Mesothelial cell of epicardium (in vitro differentiated cells): ENCODE data around the gene PUSL1. TPM values are rescaled to one million over a fixed set of nuclear protein-coding genes. Genes with fewer than 3 reads are reported as not detected.
"Not testable (repeated sequence)": the region's sequence is repeated elsewhere in the genome, so short reads cannot be mapped to it uniquely, and the experiment has no call there.

Experiments
- DNase-seq, 2 experiments: peaks; one replicate each; pipeline ENCODE4 v3.0.0; 2021; ENCODE audit warnings: low spot score in 2 of 2; ENCODE audit not compliant: unreplicated experiment in 2 of 2
- H3K27ac Mint-ChIP-seq: 2 replicates; pipeline ENCODE4 v1.8.0; 2021; ENCODE audit warnings: mixed read lengths
- H3K27me3 Mint-ChIP-seq: 2 replicates; pipeline ENCODE4 v1.8.0; 2021; ENCODE audit warnings: low read depth, mixed read lengths
- H3K36me3 Mint-ChIP-seq: 2 replicates; pipeline ENCODE4 v1.8.0; 2021; ENCODE audit warnings: mixed read lengths
- H3K4me1 Mint-ChIP-seq: 2 replicates; pipeline ENCODE4 v1.8.0; 2021; ENCODE audit warnings: mixed read lengths
- H3K4me3 Mint-ChIP-seq: 2 replicates; pipeline ENCODE4 v1.8.0; 2021; ENCODE audit warnings: mild to moderate bottlenecking, moderate library complexity, mixed read lengths
- H3K9me3 Mint-ChIP-seq: 2 replicates; pipeline ENCODE4 v1.8.0; 2021; ENCODE audit warnings: mixed read lengths
- CTCF ChIP-seq: fragments of 200-600 bp; sonication (generic); IDR thresholded peaks from one replicate; pipeline ENCODE4 v1.5.0; 2021; ENCODE audit warnings: antibody characterized with exemption; ENCODE audit not compliant: unreplicated experiment
- total RNA-seq: library from RNA; stranded (reverse); gene quantifications from 3 replicates; pipeline ENCODE4 v1.2.1, GENCODE V29; 2021

The PUSL1 gene
- total RNA-seq, 1 donor from 2014 or later, result 12.7 TPM

DNA sequence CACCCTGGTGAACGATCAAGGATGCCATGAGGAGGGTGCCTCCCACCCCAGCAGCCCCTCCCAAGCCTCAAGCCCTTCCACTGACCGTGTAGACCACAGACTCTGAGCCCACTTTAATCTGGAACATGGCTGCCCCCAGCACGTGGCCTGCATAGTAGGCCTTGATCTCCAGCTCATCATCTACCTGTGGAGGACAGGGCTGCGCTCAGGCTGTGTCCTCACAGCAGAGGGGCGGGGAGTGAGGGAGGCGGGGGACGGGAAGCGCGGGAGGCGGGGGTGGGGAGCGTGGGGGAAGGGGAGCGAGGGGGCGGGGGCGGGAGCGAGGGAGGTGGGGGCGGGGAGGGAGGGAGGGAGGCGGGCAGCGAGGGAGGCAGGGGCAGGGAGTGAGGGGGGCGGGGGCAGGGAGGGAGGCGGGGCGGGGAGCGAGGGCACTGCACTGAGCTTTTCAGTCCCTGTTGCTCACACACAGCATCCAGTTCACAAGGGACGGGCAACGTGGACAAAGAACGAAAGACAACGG lies 7.1 kb downstream of the PUSL1 start:
- no peak for DNase-seq
- Mint-ChIP-seq H3K27ac (peak overlapping the region; percentile 30), H3K9me3 (no peaks in the 10 kb centered on the region), H3K4me1 (peaks cover 7% of the 10 kb centered on the region), H3K4me3 (no peak overlapping the region), H3K36me3 (peaks cover 7% of the 10 kb centered on the region), H3K27me3 (no peaks in the 10 kb centered on the region)
- TF ChIP-seq CTCF, result no peak

- not testable (repeated sequence) for DNase-seq, H3K27me3 Mint-ChIP-seq, H3K9me3 Mint-ChIP-seq, H3K4me3 Mint-ChIP-seq, H3K4me1 Mint-ChIP-seq, H3K27ac Mint-ChIP-seq, H3K36me3 Mint-ChIP-seq
Observed at GRCh38 chr1:1316199-1316598, 7.8 kb downstream of the PUSL1 start.

DNA sequence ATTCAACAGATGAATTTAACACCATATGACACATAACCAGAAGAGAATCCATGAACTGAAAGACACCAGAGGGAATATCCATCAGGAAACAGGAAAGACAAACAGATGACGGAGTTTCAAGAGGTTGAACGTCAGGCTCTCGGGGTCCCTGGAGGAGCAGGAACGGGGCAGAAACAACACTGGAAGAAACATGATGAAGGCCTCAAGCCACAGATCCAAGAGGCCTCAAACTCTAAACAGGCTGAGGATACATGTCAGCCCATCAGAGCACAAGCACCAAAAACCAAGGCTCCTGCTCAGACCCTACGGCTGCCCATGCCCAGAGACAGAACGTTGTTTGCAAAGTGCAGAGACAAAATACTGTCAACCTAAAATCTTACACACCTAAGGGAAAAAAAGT lies 9.0 kb downstream of the PUSL1 start:
- no peak for DNase-seq
- H3K36me3 Mint-ChIP-seq, result peaks cover 7% of the 10 kb centered on the region
- H3K4me3 Mint-ChIP-seq, result no peak overlapping the region
- no peak for TF ChIP-seq CTCF
- H3K4me1 Mint-ChIP-seq, result peaks cover 10% of the 10 kb centered on the region
- H3K9me3 Mint-ChIP-seq, result no peaks in the 10 kb centered on the region
- H3K27ac Mint-ChIP-seq, result peak overlapping the region; percentile 5
- no peaks in the 10 kb centered on the region for H3K27me3 Mint-ChIP-seq

DNA sequence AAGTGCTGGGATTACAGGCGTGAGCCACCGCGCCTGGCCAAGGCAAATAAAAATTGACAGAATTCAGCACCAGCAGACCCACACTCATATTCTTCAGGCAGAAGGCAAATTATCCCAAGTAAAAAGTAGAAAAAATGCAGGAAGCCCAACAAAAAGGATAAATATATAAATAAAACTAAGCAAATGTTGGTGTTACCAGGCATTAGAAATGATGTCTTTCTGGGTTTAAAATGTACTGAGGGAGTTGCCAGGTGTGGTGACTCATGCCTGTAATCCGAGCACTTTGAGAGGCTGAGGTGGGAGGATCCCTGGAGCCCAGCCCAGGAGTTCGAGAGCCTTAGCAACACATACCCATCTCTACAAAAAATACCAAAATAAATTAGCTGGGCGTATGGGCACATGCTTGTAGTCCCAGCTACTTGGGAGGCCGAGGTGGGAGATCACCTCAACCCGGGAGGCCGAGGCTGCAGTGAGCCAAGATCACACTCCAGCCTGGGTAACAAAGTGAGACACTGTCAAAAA lies 9.8 kb downstream of the PUSL1 start:
- Mint-ChIP-seq H3K36me3 (peaks cover 7% of the 10 kb centered on the region), H3K9me3 (no peaks in the 10 kb centered on the region), H3K27ac (peak overlapping the region; percentile 61), H3K4me1 (peaks cover 13% of the 10 kb centered on the region), H3K4me3 (no peak overlapping the region), H3K27me3 (no peaks in the 10 kb centered on the region)
- no peak for DNase-seq
- TF ChIP-seq CTCF, result no peak

DNA sequence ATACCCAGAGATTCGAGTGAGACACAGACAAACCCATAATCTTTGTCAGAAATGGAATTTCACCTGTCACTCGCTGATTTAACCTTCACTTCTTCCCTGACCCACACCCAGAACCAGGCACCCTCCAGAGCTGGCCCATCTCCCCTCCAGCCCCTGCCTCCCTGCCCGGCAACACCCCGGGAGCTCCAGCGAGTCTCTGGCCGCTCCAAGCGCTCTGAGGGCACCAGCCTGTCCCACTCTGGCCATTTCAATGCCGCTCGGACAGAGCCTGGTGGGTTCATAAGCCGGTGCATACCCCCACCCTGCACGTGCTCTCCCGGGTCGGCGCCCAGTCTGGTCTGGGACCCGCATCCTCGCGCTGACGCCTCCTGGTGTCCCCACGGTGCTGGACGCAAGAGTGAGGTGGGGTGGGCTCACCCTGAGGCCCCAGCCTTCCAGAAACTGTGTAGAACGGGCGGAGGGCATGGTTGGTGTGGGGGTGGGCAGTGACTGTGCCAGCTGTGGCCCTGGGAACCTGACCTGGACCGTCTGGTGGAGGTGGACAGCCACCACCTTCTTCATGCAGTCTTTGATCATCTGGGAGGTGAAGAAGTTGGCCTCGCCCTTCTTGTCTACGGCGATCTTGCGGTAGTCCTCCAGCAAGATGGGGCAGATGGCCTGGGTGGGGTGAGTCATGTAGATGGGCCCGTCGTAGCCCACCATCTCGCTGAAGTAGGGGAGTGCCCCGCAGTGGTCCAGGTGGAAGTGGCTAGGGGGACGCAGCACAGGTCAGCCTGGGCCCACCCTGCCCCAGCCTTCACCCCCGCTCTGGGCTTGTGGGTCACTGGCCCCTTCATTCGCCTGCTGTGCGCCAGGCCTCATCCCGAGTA lies 10.6 kb downstream of the PUSL1 start:
- H3K4me3 Mint-ChIP-seq, result no peak overlapping the region
- no peaks in the 10 kb centered on the region for H3K9me3 Mint-ChIP-seq
- H3K4me1 Mint-ChIP-seq, result peaks cover 18% of the 10 kb centered on the region
- peaks cover 4% of the 10 kb centered on the region for H3K36me3 Mint-ChIP-seq
- peak overlapping the region; percentile 50 for H3K27ac Mint-ChIP-seq
- no peak for DNase-seq
- TF ChIP-seq CTCF, result no peak
- H3K27me3 Mint-ChIP-seq, result no peaks in the 10 kb centered on the region

DNA sequence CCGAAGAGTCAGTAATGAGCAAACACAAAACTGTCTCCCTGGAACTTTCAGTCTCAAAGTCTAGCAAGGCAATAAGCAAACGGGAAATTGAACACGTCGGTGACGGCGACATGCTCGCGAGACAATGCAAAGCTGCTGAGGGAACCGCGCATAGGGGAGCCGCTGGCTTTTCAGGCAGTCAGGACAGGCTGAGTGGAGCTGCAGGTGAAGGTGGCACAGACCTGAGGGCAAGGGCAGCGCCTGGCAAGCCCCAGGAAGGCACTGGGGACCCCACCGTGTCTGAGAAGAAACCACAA lies 11.2 kb downstream of the PUSL1 start:
- Mint-ChIP-seq H3K36me3 (peaks cover 4% of the 10 kb centered on the region), H3K9me3 (no peaks in the 10 kb centered on the region), H3K4me1 (peaks cover 19% of the 10 kb centered on the region), H3K27me3 (no peaks in the 10 kb centered on the region), H3K27ac (peak overlapping the region; percentile 50), H3K4me3 (no peak overlapping the region)
- no peak for DNase-seq
- TF ChIP-seq CTCF, result no peak
